SIG-M5 (cell line): Measurements from ENCODE around the gene FANCC.
A peak's percentile ranks its signal among the peaks of the same experiment; 100 is the strongest.

ENCODE experiments used
- DNase-seq: peaks from one replicate; lab custom pipeline; 2025; lab: John Stamatoyannopoulos, UW

FANCC gene

DNA sequence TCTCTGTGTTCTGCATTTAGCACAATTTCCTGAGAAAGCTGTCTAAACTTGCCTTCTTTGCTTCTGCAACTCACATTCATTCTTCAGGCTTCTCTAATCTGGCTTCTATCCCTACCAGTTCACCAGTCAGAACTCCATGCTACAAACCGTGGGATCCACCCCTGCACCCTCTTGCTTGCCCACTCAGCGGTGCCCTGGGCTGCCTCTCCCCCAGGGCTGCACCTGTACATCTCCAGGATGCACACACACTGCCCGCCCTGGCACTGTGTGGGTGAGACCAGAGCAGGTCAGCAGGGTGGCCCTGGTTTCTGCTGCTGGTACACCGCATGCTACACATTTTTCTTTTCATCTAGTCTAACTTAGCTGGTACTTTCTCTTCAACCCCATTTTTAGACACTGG, 127.1 kb downstream of the FANCC start:
- no peak for DNase-seq

DNA sequence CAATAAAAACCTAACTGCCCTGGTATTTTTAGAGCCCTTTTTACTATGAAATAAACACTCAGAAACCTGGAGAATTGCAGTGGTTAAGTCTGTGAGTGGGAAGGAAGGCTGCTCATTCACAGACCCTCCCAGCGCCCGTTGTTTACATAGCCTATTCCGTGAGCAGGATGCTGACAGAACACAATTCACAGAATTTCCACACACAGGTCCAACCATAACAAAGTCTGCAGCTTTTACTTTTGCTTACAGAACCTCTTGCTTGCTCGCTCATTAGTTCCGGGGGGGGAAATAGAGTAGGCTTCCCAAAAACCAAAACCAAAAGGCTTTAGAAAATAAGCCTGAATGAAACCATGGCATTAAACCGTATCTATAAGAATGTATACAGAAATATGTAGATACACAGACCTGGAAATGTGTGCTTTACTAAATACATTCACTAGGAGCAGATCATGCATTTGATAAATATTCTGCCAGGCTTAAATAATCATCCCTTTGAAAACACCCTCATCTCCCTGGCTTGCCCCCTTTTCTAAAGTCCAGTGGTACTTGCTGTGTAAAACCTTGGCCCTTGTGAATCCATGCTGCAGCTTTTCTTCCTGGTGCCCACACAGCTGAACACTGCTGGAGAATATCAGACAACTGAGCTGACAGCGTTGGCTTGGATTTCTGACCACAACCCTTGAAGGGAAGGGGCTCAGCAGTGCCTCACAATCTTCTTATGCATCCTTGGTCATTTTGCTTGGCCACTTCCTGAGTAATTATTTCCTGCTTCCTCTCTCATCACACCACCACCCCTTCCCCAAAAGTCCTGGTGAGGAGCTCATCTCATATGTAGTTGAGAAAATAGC, 128.0 kb downstream of the FANCC start:
- DNase-seq: no peak

DNA sequence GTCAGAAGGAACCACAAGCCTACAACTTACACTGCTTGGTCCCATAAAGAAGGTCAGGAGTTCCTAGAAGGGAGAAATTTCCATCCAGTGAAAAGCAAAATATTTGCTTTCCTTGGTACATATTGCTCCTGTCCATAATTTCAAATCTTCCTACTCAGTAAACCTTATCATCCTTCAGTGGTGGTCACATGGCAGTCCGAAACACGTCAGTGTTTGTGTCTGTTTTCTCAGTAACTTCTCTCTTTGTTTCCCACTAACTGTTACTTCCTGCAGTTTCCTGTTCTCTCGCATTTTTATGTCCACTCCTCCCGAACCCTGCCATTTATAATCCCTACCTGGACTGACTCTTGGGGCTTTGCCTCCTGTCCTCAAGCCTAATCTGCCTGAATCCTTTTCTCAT, 129.1 kb downstream of the FANCC start:
- DNase-seq: no peak

DNA sequence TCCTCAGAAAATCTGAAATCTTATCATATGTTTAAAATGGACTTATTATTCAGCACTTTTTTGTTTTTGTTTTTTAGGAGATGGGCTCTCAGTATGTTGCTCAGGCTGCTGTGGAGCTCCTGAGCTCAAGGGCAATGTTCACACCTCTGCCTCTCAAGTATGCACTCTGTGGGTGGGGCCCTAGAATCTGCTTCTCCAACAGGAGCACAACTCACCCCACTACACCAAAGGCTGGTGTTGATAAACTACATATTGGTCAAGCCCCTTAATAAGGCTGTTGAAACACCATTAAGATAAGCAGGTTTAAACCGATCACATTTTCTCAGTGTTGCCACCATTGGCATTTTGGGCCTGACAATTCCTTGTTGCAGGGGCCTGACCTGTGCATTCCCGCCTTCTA, 131.6 kb downstream of the FANCC start:
- no peak for DNase-seq

DNA sequence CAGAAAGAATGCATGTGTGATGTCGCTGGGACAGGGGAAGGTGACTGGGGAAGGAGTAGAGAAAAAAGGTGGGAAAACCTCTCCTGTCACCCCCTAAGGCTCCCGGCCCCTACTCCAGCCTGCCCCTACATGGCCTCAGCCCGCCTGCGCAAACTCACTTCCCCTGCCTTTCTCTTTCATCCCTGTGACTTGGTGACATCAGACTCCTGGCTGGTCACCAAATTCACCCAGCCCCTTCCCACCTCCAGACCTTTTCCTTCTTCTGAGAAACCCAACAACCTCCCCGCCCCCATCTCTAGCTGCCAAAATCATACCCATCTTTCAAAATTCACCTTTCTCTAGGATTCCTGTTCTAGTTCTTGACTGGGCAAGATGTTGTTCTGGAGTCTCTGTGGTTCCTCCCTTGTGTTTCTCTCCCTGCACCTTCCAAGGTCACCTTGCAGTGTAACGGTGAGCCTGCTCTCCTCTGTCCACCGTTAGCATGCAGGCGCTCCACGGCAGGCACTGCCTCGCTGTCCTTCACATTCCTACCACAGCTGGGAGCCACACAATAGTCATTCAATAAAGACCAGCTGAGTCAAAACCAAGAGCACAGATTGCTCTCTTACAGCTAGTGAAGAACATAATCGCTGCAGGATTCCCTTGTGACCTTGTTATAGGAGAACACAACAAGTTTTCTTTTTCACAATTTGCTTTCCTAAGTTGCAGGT, 134.5 kb downstream of the FANCC start:
- no peak for DNase-seq

DNA sequence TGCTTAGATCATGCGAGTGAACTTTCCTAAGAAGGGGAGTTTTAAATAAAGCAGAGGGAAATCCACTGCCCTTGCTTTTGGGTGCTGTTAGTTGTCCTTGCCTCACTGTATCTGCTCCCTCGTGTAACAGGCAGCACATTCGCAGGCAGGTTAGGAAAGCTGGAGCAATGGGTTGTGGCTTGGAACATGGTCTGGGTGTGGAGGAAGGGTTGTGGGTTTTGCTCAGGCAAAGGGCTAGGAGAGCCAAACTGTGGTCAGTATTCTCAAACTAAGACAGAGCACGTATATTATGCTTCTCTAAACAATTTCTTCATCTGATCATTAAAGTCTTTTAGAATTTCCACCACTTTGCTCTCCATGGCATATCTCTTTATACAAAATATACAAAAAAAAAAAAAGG, 135.7 kb downstream of the FANCC start:
- no peak for DNase-seq

DNA sequence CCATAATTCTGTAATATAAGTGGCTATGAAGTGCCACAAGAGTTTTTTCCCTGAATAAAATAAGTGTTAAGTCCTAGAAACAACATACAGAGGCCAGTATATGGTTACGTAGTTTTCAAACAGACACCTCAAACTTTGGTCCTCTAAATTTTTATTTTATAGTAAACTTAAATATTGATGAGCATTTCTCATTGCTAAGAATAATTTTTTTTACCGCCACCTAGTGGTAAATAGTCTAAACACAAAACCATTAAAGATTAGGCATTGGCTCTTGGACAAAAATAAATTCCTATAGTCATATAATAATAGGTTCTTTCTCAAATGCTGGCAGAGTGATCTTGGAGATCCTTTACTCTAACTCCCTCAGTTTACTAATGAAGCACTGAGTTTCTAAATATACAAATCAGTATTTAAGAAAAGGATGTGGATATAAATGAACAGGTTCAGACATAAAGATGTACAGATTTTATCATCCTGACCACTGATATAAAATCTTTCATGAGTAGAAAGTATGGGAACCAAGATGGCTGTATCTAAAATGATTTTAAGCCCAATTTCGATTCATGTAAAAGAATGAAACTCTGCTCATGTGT, 136.2 kb downstream of the FANCC start:
- no peak for DNase-seq

DNA sequence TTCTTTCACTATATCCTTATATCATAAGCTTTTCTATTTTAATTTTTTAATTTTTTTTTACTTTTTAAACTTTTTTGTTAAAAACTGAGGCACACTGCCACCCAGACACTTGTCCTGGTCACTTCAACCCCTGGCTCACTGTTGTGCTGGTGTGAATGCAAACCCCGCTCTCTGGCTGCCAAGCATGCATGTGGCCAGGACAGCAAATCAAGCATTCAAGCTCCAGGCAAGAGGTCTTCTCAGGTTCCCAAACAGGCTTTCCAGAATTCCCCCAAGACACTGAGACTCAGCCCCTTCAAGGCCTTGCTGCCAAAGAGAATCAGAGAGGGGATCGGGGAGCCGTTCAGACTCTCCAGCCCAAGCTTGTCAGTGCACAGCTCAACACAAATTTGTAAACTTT, 139.9 kb downstream of the FANCC start:
- no peak for DNase-seq

DNA sequence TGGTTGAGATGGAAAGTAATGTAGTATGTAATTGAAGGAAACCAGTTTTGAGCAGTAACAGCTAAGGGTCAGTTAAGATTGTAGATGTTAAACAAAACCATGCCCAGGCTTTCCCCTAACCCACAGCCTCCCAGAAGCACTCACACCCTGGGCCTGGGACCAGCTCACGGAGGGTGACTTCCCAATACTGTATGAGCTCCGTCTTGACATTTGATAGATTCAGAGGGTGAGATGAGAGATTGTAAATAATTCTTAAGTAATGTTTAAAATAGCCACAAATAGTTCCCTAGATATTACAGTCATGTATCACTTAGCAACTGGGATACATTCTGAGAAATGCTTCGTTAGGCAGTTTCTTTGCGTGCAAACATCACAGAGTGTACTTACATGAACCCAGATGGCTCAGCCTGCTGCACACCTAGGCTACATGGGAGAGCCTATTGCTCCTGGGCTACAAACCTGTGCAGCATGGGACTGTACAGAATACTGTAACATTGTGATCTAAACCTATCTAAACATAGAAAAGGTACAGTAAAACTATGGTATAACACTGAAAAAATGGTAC, 140.7 kb downstream of the FANCC start:
- no peak for DNase-seq

DNA sequence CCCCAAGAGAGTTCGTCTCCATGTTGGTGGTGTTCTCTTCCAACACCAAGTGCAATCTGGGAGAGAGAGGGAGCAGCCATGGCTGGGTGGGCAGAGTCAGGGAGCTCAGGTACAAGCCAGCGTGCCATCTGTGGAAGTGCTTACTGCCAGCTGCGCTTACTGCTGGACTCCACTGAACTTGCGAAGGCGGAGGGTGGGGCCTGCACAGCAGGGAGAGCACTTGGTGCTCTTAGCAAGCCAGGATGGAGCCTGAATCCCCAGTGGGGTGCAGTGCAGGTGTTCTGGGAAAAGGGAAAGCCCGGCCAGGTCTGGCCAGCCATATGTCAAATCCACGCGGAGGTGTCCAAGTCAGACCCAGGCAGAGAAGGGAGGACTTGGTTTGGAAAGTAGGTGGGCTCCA, 142.0 kb downstream of the FANCC start:
- DNase-seq: no peak

DNA sequence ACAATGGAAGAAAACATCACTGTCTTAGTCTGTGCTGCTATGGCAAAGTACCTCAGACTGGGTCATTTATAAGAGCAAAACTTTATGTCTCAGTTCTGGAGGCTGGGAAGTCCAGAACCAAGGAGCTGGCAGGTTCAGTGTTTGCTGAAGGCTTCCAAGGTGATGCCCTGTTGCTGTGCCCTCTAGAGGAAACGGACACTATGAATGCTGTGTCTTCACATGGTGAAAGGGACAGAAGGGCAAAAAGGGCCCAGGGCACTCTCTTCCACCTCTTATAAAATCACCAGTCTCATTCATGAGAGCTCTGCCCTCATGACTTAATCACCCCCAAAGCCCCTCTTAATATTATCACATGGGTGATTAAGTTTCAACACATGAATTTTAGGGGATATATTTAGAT, 143.5 kb downstream of the FANCC start:
- no peak for DNase-seq

DNA sequence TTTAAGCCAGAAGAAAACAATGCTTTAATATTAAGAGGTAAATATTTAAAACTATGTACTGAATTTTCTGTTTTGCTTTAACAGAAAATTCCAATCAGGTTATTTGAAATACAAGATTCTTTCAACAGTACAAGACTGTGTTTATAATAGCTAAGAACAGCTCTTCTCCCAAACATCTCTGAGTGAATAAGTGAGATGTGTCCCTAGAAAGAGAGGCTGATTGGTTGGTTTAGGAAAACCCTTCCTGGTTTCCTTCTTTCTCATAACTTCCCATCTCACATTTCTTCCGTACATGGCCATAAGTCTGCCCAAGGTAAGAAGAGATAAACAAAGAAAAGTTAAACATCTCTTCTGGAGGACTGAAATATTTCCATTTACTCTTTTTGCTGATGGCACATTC, 145.9 kb downstream of the FANCC start:
- no peak for DNase-seq

DNA sequence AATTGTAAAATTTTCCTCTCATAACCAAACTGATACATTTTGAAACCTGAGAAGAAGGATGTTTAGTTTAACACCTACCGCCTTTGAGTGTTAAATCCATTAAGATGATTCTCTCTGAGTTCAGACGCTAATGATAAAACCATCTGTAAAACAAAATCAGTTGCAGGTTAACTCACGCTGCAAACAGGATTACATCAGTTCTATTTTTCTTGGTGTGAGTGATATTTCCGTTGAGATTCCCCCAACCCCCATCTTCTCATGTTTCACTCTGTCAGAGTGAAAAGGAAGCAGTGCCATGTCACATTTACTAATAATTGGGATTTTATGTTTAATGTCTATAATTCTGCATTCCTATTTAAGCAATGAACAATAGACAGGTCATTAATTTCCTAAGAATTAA, 146.5 kb downstream of the FANCC start:
- DNase-seq: no peak

DNA sequence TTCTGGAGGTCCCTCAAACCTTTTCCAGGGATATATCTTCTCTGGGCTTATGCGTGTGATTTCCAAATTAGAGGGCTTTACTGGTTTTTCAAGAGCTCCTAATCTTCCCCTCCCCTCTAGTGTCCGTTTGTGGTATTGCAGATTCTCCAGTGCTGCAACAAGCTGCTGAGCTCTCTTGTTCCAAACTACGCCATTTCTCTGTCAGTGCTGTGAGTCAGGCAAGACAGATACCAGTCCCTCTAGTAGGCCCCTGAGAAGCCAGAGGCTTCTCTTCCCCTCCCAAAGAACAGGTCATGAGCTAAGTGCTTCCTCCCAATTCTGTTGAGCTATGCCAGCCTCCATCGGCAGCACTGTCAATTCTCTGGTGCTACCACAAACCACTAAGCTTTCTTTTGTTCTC, 149.5 kb downstream of the FANCC start:
- no peak for DNase-seq

DNA sequence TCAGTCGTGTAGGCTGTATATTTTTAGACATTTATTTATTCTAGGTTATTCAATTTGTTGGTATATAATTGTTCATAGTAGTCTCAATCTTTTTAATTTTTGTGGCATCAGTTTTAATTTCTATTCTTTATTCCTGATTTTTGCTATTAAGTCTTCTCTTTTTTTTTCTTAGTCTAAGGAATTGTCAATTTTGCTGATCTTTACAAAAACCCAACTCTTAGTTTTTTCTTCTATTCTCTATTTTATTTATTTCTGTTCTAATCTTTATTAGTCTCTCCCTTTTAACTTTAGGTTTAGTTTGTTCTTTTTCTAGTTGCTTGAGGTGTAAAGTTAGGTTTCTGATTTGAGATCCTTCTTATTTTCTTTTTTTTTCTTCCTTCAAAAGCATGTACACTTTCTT, 152.5 kb downstream of the FANCC start:
- no peak for DNase-seq

DNA sequence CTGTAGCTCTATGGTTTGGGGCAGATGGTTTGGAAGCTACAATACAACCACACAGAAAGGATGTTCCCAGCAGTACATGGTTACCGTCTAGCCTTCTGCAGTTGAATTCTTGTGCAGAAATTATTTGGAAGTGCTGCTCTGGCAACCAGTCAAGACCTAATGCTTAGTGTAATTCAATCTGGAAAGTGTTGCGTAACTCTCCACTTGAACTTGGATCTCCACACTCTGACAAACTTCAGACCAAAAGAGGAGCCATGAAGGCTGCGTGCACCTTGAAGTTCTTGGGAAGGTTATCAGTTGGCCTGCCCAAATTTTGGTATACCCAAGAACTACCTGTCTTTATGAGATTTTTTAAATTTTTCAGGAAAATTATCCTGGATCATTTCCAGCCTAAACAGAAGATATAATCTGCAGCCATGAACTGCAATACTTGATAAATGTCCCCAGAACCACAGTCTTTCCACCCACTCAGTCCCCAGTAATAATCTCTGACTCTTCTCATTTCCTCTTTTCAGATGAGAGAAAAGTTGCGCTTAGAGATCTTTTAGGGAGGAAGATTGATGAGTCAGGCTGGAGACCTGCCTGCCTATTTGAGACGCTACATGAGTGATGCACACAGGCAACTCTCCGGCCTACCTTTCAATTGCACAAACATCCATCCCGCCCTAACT, 159.9 kb downstream of the FANCC start:
- DNase-seq: peak; percentile 20

DNA sequence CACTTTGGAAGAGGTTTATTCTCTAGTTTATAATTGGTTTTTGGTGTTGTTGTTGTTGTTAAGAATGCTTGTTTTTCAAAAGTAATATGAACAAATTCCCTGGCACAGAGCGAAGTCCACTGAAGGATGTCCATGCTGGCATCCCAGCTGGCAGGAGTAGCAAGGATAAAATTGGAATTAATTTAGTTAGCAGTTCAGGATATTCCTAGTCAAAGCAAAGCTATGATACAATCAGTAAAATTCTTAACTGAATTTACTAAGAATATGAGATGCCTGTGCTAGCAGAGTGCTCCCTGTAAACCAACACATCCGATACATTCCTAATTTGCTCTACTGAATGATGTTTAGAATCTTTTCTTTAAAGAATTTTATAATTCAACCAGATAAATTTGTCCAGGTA, 161.4 kb downstream of the FANCC start:
- DNase-seq: no peak

DNA sequence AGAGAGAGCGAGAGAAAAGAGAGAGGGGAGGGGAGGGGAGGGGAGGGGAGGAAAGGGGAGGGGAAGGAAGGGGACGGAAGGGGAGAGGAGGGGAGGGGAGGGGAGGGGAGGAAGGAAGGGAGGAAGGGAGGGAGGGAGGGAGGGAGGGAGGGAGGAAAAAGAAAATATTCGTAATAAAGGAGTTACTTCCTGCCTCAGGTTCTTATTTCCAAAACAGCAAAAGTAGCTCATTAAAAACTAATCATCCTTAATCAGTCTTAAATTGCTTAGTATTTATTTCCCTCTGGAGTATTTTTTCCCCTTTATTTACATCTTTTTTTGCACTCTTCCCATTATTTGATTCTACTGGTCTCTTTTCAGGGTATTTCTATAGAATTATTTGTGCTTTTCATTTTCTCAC, 162.3 kb downstream of the FANCC start:
- no peak for DNase-seq

DNA sequence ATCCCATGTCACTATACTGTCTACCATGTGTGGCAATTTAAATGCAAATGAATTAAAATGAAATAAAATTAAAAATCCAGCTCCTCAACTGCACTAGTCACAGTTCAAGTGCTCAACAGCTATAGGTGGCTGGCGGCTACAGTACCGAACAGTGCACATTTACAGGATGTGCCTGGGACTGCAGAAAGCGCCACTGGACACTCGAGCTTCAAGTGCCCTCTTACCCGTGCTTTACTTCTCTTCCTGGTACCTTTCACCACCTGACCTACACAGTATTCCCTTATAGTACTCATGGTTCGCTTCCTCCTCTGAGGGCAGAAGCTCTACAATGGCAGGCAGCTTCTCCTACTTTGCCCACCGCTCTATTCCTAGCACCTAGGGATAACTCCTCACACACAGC, 166.6 kb downstream of the FANCC start:
- no peak for DNase-seq

DNA sequence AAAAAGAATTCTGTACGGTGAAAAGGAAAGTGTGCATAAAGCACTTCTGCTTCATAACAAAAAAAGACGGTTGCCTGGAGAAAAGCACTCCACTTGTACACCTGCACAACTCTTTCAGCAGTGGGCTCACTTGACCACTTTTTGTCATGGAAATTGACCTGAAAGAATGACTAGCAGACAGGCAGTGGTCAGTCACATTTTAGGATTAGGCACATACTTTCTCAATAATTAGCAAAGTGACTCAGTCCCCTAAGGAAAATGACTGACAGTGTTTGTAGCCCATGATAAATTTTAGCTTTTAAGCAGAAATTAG, 169.3 kb downstream of the FANCC start:
- no peak for DNase-seq

DNA sequence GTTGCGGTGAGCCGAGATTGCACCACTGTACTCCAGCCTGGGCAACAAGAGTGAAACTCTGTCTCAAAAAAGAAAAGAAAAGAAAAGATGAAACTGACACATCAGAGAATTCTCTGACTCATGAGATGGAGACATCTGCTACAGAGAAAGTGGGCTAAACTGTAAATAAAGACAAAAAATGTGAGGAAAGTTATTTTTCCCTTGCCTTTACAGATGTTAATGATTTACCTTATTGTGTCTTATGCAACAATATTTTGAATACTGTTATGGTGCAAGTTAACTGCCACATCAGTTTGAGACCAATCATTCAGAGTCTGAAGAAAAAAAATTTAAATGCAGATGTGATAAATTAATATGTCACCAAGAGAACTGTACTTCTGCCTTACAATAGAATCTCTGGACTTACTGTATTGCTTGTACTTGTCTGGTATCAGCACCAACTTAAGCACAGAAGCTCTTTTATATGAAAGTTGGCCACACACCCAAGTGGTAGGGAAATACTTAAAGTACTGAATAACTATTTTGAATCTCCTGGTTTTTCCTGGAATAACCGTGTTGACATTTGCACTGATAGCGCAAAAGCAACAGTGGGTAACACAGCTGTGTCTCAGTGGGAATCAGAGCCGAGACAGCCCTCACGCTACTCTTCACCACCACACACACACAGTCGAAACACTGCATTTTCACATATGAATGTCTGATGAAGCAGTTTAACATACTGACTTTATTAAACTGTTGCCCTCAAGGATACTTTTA, 169.9 kb downstream of the FANCC start:
- no peak for DNase-seq
